ENCODE results near the gene RILPL1. TPM values are rescaled to one million over a fixed set of nuclear protein-coding genes. Genes with fewer than 3 reads are reported as not detected.
"Not testable (repeated sequence)": the region's sequence is repeated elsewhere in the genome, so short reads cannot be mapped to it uniquely, and the experiment has no call there.

The RILPL1 gene
- total RNA-seq, 1 donor from 2014 or later = 0.67 TPM

- ATAC-seq (ENCODE audit: low read depth) (no peak), DNase-seq (no peak)
- CTCF ChIA-PET = no interaction called here
- H3K27me3 Mint-ChIP-seq = peaks cover 2% of the 10 kb centered on the region
- no peaks in the 10 kb centered on the region for H3K36me3 Mint-ChIP-seq (ENCODE audit: low read depth)
- intact Hi-C loops (cut with micrococcal nuclease) = no loop called here
- no peak overlapping the region for H3K4me3 Mint-ChIP-seq
- POLR2A ChIA-PET = no interaction called here
- no peaks in the 10 kb centered on the region for H3K4me1 Mint-ChIP-seq
- no peak overlapping the region for H3K27ac Mint-ChIP-seq
- no peak for TF ChIP-seq CTCF (IDR thresholded peaks at IDR 0.05)
- H3K9me3 Mint-ChIP-seq = no peaks in the 10 kb centered on the region
Measured at GRCh38 chr12:123573870-123574269, 40.4 kb upstream of the RILPL1 start.

- no peaks in the 10 kb centered on the region for H3K36me3 Mint-ChIP-seq (ENCODE audit: low read depth)
- H3K9me3 Mint-ChIP-seq = no peaks in the 10 kb centered on the region
- ATAC-seq (ENCODE audit: low read depth) (no peak), DNase-seq (no peak)
- CTCF ChIA-PET = no interaction called here
- H3K4me3 Mint-ChIP-seq = no peak overlapping the region
- TF ChIP-seq CTCF (IDR thresholded peaks at IDR 0.05) = no peak
- intact Hi-C loops (cut with micrococcal nuclease) = no loop called here
- peaks cover 2% of the 10 kb centered on the region for H3K27me3 Mint-ChIP-seq
- no peak overlapping the region for H3K27ac Mint-ChIP-seq
- no peaks in the 10 kb centered on the region for H3K4me1 Mint-ChIP-seq
- POLR2A ChIA-PET = no interaction called here
Measured at GRCh38 chr12:123572391-123572790, 38.9 kb upstream of the RILPL1 start.

GRCh38 chr12:123571343-123571813, 37.9 kb upstream of the RILPL1 start:
- intact Hi-C loops (cut with micrococcal nuclease) = no loop called here
- TF ChIP-seq CTCF (IDR thresholded peaks at IDR 0.05) = no peak
- CTCF ChIA-PET = no interaction called here
- POLR2A ChIA-PET = interaction anchor here (0.7 kb wide), 1 partner anchor 51 kb away, joined by 7 read pairs; no protein-coding TSS in a partner anchor
- H3K27me3 Mint-ChIP-seq = peaks cover 2% of the 10 kb centered on the region
- H3K27ac Mint-ChIP-seq = no peak overlapping the region
- H3K4me3 Mint-ChIP-seq = no peak overlapping the region
- no peaks in the 10 kb centered on the region for H3K36me3 Mint-ChIP-seq (ENCODE audit: low read depth)
- H3K9me3 Mint-ChIP-seq = no peaks in the 10 kb centered on the region
- no peaks in the 10 kb centered on the region for H3K4me1 Mint-ChIP-seq
- ATAC-seq (ENCODE audit: low read depth) (no peak), DNase-seq (no peak)

GRCh38 chr12:123559468-123559867, 25.9 kb upstream of the RILPL1 start:
- POLR2A ChIA-PET = interaction anchor here (0.6 to 0.7 kb wide), 2 partner anchors 133 to 198 kb away, joined by 4 to 6 read pairs; no protein-coding TSS in a partner anchor

GRCh38 chr12:123558487-123558886, 25.0 kb upstream of the RILPL1 start:
- CTCF ChIA-PET; H3K9me3 Mint-ChIP-seq; H3K4me3 Mint-ChIP-seq; H3K27ac Mint-ChIP-seq; H3K4me1 Mint-ChIP-seq; DNase-seq; H3K36me3 Mint-ChIP-seq (ENCODE audit: low read depth); ATAC-seq (ENCODE audit: low read depth); H3K27me3 Mint-ChIP-seq: not testable (repeated sequence)
- intact Hi-C loops (cut with micrococcal nuclease) = loop anchor here (10.0 kb wide), 1 partner anchor 74 kb away; no protein-coding TSS in a partner anchor
- POLR2A ChIA-PET = interaction anchor here (0.6 kb wide), 1 partner anchor 197 kb away, joined by 4 read pairs; no protein-coding TSS in a partner anchor

More at GRCh38 chr12:123559468-123559867, 25.9 kb upstream of the RILPL1 start:
- intact Hi-C loops (cut with micrococcal nuclease) = loop anchor here (10.0 kb wide), 1 partner anchor 75 kb away; no protein-coding TSS in a partner anchor
- Mint-ChIP-seq H3K27me3 (no peaks in the 10 kb centered on the region), H3K4me1 (no peaks in the 10 kb centered on the region), H3K36me3 (ENCODE audit: low read depth) (no peaks in the 10 kb centered on the region), H3K27ac (no peak overlapping the region), H3K9me3 (no peaks in the 10 kb centered on the region), H3K4me3 (no peak overlapping the region)
- CTCF ChIA-PET = no interaction called here
- no peak for TF ChIP-seq CTCF (IDR thresholded peaks at IDR 0.05)
- DNase-seq (no peak), ATAC-seq (ENCODE audit: low read depth) (no peak)

- ATAC-seq (ENCODE audit: low read depth); CTCF ChIA-PET; POLR2A ChIA-PET; H3K36me3 Mint-ChIP-seq (ENCODE audit: low read depth); DNase-seq; H3K4me1 Mint-ChIP-seq; H3K27me3 Mint-ChIP-seq; H3K27ac Mint-ChIP-seq; H3K4me3 Mint-ChIP-seq; H3K9me3 Mint-ChIP-seq: not testable (repeated sequence)
- intact Hi-C loops (cut with micrococcal nuclease) = loop anchor here (10.0 kb wide), 1 partner anchor 70 kb away; no protein-coding TSS in a partner anchor
Measured at GRCh38 chr12:123554843-123555242, 21.3 kb upstream of the RILPL1 start.

- ATAC-seq (ENCODE audit: low read depth); H3K27ac Mint-ChIP-seq; H3K4me3 Mint-ChIP-seq; DNase-seq; H3K9me3 Mint-ChIP-seq; H3K36me3 Mint-ChIP-seq (ENCODE audit: low read depth); POLR2A ChIA-PET; H3K4me1 Mint-ChIP-seq; CTCF ChIA-PET: not testable (repeated sequence)
- intact Hi-C loops (cut with micrococcal nuclease) = loop anchor here (10.0 kb wide), 1 partner anchor 69 kb away; no protein-coding TSS in a partner anchor
- H3K27me3 Mint-ChIP-seq = peaks cover 10% of the 10 kb centered on the region
Measured at GRCh38 chr12:123554136-123554535, 20.6 kb upstream of the RILPL1 start.

All from activated B cell treated with CpG ODN at 0.5 μM for 24 hours (primary cell).